T-helper 2 cell treated with Interferon-gamma antibody and Interleukin-4, amounts not matched to agents 5 μg/mL and 100 μg/mL, for 36 hours (primary cell): ENCODE data around the gene BIRC7.

Source experiments
- DNase-seq: peaks from one replicate; pipeline ENCODE4 v3.0.0; 2021; ENCODE audit warnings: low spot score
- H3K27ac Mint-ChIP-seq: one replicate; pipeline ENCODE4 v1.8.0; 2021; ENCODE audit warnings: mild to moderate bottlenecking, mixed read lengths
- H3K27me3 Mint-ChIP-seq: one replicate; pipeline ENCODE4 v1.8.0; 2021; ENCODE audit warnings: low read depth, mixed read lengths
- H3K36me3 Mint-ChIP-seq: one replicate; pipeline ENCODE4 v1.8.0; 2021; ENCODE audit warnings: low read depth, mixed read lengths
- H3K4me1 Mint-ChIP-seq: one replicate; pipeline ENCODE4 v1.8.0; 2021; ENCODE audit warnings: low read depth, mixed read lengths
- H3K4me3 Mint-ChIP-seq: one replicate; pipeline ENCODE4 v1.8.0; 2022; ENCODE audit warnings: mild to moderate bottlenecking, moderate library complexity, mixed read lengths
- H3K9me3 Mint-ChIP-seq: one replicate; pipeline ENCODE4 v1.8.0; 2021; ENCODE audit warnings: mixed read lengths

BIRC7 gene

GRCh38 chr20:63254232-63254605 is 18.5 kb downstream of the BIRC7 start, which contains the start of gene NKAIN4:
TSS of gene NKAIN4 (minus strand) at chr20:63254463. CDS start at chr20:63254450, 13 bp downstream.
- H3K27ac Mint-ChIP-seq = no peak within 1 kb of the TSS
- H3K27me3 Mint-ChIP-seq = peaks cover 29% of the 10 kb centered on the region
- DNase-seq = no peak
- no peaks in the 10 kb centered on the region for H3K4me1 Mint-ChIP-seq
- H3K36me3 Mint-ChIP-seq = no peaks in the 10 kb centered on the region
- H3K4me3 Mint-ChIP-seq = no peak within 1 kb of the TSS
- H3K9me3 Mint-ChIP-seq = no peaks in the 10 kb centered on the region

DNA sequence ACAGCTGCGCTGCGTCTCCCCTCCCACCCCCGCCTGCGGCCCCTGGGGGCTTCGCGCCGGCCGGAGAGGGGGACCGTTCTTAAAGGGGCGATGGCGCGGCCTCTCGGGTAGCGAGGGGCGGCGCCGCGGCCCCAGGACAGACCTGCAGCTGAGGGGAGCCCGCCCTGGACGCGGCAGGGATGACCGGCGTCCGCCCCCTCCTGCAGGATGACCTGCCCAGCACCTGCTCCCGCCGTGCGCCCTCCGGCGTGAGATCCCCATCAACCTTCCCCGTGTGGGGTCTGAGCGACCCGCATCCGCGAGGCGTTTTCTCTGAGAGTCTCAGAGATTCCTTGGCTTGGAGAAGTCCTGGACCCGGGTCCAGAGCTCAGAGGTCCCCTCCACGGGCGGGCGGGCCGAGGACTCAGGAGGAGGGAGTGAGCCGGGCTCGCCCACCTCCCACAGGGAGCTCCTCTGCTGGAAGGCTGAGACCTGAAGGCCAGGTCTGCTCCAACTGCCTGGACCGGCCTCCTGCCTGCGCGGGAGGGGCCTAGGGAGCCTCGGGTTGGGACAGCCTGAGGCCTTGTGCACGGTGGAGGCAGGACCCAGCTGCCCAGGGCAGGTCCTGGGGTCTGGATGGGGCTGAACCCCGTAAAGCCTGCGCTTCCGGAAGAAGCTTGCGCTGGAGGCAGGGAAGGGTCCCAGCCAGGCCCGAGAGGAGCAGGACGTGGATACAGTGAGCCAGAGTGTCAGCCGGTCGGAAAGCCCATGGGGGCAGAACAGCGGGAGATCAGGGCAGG is 19.1 kb downstream of the BIRC7 start:
- Mint-ChIP-seq H3K4me3 (no peak overlapping the region), H3K4me1 (no peaks in the 10 kb centered on the region), H3K27ac (no peak overlapping the region), H3K9me3 (no peaks in the 10 kb centered on the region), H3K36me3 (no peaks in the 10 kb centered on the region), H3K27me3 (peaks cover 29% of the 10 kb centered on the region)
- no peak for DNase-seq

- H3K27ac Mint-ChIP-seq = no peak overlapping the region
- DNase-seq = no peak
- H3K9me3 Mint-ChIP-seq = no peaks in the 10 kb centered on the region
- no peaks in the 10 kb centered on the region for H3K4me1 Mint-ChIP-seq
- H3K4me3 Mint-ChIP-seq = no peak overlapping the region
- no peaks in the 10 kb centered on the region for H3K36me3 Mint-ChIP-seq
- peaks cover 29% of the 10 kb centered on the region for H3K27me3 Mint-ChIP-seq
Observed at GRCh38 chr20:63255931-63256704, 20.4 kb downstream of the BIRC7 start.

- peaks cover 32% of the 10 kb centered on the region for H3K27me3 Mint-ChIP-seq
Observed at GRCh38 chr20:63256954-63257353, 21.2 kb downstream of the BIRC7 start.

DNA sequence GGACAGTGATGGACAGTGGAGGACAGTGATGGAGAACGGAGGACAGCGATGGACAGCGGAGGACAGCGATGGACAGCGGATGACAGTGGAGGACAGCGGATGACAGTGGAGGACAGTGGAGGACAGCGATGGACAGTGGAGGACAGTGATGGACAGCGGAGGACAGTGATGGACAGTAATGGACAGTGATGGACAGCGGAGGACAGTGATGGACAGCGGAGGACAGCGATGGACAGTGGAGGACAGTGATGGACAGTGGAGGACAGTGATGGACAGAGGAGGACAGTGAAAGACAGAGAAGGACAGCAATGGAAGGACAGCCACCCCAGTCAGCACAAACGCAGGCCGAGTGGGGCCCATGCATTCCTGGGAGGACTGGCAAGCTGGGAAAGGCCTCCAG is 21.9 kb downstream of the BIRC7 start:
- peaks cover 2% of the 10 kb centered on the region for H3K4me1 Mint-ChIP-seq
- no peaks in the 10 kb centered on the region for H3K36me3 Mint-ChIP-seq
- no peak overlapping the region for H3K4me3 Mint-ChIP-seq
- H3K27me3 Mint-ChIP-seq = peaks cover 27% of the 10 kb centered on the region
- no peaks in the 10 kb centered on the region for H3K9me3 Mint-ChIP-seq
- DNase-seq = no peak
- H3K27ac Mint-ChIP-seq = no peak overlapping the region

More at GRCh38 chr20:63256954-63257353, 21.2 kb downstream of the BIRC7 start:
- H3K9me3 Mint-ChIP-seq = no peaks in the 10 kb centered on the region
- H3K4me1 Mint-ChIP-seq = no peaks in the 10 kb centered on the region
- H3K4me3 Mint-ChIP-seq = no peak overlapping the region
- no peaks in the 10 kb centered on the region for H3K36me3 Mint-ChIP-seq
- no peak for DNase-seq
- H3K27ac Mint-ChIP-seq = no peak overlapping the region

DNA sequence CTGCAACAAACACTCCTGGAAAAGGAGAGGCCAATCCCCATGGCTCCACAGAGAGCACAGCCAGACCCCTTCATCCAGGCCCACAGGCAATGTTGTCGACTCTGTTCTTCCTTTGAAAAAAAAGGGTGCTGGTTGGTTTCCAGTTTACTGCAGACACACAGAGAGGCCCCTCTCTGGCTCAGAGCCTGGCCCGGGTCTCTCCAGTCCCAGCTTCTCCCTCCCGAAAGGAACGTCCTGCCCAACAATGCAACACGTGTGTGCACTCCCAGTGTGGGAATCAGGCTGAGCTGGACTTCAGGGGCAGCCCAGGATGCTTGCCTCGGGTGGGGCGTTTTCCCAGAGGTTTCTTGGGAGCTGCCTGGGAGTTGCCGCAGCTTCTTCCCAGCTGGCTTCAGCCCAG is 23.1 kb downstream of the BIRC7 start:
- Mint-ChIP-seq H3K4me1 (peaks cover 2% of the 10 kb centered on the region), H3K9me3 (no peaks in the 10 kb centered on the region), H3K27me3 (peaks cover 20% of the 10 kb centered on the region), H3K36me3 (no peaks in the 10 kb centered on the region), H3K4me3 (no peak overlapping the region), H3K27ac (no peak overlapping the region)
- DNase-seq = no peak

DNA sequence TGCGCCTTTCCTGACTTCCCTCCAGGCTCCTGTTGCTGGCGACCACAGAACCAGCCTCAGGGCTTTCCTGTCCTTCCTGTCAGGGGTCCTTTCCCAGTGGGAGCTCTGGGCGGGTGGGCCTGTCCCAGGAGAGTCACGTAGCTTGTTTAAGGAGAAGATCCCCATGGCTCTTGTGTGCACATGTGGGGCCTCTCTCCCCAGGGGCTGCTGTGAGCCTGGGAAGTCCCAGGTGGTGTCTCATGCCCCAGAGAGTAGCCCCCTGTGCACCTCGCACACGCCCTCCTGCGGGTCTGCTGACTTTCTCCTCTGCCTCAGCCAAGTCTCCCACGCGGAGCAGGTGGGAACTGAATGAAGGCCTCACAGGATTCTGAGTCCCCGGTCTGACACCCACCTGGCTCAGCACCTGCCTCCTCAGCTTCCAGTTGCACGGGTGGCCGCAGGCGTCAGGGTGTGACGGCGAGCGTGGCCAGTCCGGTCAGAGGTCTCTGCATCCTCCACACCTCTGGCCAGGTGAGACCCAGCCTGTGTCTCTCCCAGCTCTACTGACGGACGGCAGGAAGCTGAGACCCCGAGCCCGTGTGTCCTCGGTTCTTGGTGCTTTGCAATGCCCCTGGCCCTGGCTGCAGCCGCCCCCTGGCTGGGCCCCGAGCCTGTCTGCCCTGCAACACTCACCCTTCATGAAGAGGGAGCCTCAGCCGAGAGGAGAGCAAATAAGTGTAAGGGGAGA is 24.2 kb downstream of the BIRC7 start:
- H3K4me1 Mint-ChIP-seq = peaks cover 2% of the 10 kb centered on the region
- H3K36me3 Mint-ChIP-seq = no peaks in the 10 kb centered on the region
- peaks cover 19% of the 10 kb centered on the region for H3K27me3 Mint-ChIP-seq

GRCh38 chr20:63260521-63260920 is 24.8 kb downstream of the BIRC7 start:
- no peak for DNase-seq
- no peak overlapping the region for H3K27ac Mint-ChIP-seq
- no peak overlapping the region for H3K4me3 Mint-ChIP-seq
- peaks cover 13% of the 10 kb centered on the region for H3K27me3 Mint-ChIP-seq
- peaks cover 2% of the 10 kb centered on the region for H3K4me1 Mint-ChIP-seq
- H3K9me3 Mint-ChIP-seq = no peaks in the 10 kb centered on the region
- H3K36me3 Mint-ChIP-seq = no peaks in the 10 kb centered on the region

More for the DNA sequence above, 24.2 kb downstream of the BIRC7 start:
- Mint-ChIP-seq H3K4me3 (no peak overlapping the region), H3K9me3 (no peaks in the 10 kb centered on the region), H3K27ac (no peak overlapping the region)
- DNase-seq = no peak

DNA sequence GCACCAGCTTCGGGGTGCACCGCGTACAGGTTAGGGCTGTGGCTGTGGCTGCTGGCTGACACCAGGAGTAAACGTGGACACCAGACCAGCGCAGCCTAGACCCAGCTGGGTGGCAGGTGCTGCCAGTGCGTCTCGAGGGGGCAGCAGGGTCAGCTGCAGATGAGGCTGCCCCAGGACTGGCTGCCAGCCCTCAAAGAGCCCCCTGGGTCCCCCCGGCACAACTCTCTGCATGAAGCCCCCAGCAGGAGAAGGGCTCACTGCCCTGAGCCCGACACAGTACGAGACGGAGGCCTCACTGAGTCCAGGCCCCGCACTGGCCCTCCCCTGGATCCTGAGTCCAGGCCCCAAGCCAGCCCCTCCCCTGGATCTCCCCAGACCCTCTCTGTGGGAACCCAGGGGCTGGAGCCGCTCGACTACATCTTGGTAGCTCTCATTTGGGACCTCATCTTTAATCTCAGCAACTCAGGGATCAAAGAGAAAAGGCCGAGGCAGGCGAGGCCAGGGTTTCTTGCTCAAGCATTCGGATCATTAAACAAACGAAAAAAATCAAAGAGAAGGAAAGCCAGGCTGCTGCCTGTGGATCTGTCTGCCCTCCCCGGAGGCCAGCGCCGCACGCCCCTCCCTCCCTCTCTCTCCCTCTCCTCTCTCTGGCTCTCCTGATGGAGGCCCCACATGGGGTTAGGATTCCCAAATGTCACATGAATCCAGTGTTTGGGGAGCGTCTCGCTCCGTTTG is 25.5 kb downstream of the BIRC7 start:
- Mint-ChIP-seq H3K27ac (no peak overlapping the region), H3K9me3 (no peaks in the 10 kb centered on the region), H3K4me3 (no peak overlapping the region), H3K4me1 (peaks cover 2% of the 10 kb centered on the region), H3K27me3 (peaks cover 9% of the 10 kb centered on the region), H3K36me3 (no peaks in the 10 kb centered on the region)
- DNase-seq = no peak

DNA sequence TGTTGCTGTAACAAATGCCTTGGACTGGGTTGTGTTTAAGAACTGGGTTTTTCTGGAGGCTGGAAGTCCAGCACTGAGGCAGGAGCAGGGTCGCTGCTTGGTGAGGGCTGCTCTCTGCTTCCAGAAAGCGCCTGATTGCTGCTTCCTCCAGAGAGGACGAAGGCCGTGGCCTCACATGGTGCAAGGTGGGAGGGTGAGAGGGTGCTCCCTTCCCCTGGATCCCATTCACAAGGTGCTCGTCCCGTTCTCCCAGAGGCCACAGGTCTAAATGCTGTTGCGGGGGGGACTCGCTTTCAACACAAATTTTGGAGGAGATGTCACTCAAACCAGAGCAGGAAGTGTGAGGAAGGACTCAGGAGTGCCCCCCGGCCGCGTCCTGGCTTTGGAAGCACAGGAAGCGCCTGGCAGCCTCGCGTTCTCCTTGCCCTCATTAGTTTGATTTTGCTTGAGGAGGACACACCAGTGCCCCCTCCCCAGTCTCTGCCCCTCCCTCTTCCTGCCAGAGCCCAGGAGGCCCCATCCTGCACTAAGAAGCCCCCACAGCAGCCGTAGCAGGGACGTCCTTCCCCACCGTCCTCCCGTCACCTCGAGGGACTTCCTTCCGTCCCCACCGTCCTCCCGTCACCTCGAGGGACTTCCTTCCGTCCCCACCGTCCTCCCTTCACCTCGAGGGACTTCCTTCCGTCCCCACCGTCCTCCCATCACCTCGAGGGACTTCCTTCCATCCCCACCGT is 26.3 kb downstream of the BIRC7 start:
- no peak overlapping the region for H3K27ac Mint-ChIP-seq
- peaks cover 2% of the 10 kb centered on the region for H3K4me1 Mint-ChIP-seq
- no peak for DNase-seq
- no peaks in the 10 kb centered on the region for H3K36me3 Mint-ChIP-seq
- no peak overlapping the region for H3K4me3 Mint-ChIP-seq
- H3K9me3 Mint-ChIP-seq = no peaks in the 10 kb centered on the region
- peaks cover 7% of the 10 kb centered on the region for H3K27me3 Mint-ChIP-seq

DNA sequence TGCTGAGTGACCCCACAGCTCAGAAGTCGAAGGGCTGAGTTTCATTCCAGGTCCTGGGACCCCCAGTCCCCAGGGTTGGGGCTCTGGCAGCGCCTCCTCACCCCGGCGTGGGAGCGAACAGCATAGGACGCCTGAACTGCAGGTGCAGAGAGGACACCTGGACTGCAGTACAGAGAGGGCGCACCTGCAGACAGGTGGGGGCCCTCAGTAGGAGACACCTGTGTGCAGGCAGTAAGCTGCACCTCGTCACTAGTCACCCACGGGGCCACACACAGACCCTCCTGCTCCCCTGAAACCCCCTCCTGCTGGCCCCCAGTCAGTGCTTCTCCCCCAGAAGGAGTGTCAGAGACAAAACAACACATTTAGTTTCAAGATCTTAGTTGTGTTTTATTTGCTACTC is 27.1 kb downstream of the BIRC7 start:
- no peaks in the 10 kb centered on the region for H3K9me3 Mint-ChIP-seq
- no peaks in the 10 kb centered on the region for H3K36me3 Mint-ChIP-seq
- H3K27me3 Mint-ChIP-seq = peaks cover 7% of the 10 kb centered on the region
- H3K27ac Mint-ChIP-seq = no peak overlapping the region
- DNase-seq = no peak
- H3K4me1 Mint-ChIP-seq = peaks cover 2% of the 10 kb centered on the region
- H3K4me3 Mint-ChIP-seq = no peak overlapping the region

DNA sequence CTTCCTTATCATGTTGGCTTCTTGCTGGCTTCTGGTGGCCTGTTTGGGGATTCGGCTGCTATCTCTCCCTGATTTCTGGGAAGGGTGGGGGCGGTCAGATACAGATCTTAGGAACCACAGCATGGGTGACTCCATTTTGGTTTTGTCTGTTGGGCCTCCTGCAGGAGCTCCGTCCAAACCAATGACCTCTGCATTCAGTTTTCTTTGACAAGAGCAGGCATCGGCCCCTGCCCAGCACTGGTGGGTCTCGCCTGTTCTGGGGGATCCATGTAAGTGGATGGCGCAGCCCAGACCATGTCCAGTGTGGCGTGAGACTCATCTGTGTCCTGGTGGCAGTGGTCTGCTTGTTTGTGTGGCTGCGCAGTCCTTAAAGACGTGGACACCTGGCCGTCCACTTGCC is 28.3 kb downstream of the BIRC7 start:
- Mint-ChIP-seq H3K27ac (no peak overlapping the region), H3K4me1 (peaks cover 2% of the 10 kb centered on the region), H3K4me3 (no peak overlapping the region), H3K36me3 (no peaks in the 10 kb centered on the region), H3K9me3 (no peaks in the 10 kb centered on the region), H3K27me3 (peaks cover 7% of the 10 kb centered on the region)
- DNase-seq = no peak

GRCh38 chr20:63264519-63264918 is 28.8 kb downstream of the BIRC7 start:
- Mint-ChIP-seq H3K36me3 (no peaks in the 10 kb centered on the region), H3K9me3 (no peaks in the 10 kb centered on the region), H3K4me3 (no peak overlapping the region), H3K4me1 (peaks cover 2% of the 10 kb centered on the region), H3K27me3 (peaks cover 7% of the 10 kb centered on the region), H3K27ac (no peak overlapping the region)
- no peak for DNase-seq
